ENCODE measurements around the gene TAS1R3.

TAS1R3 gene

GRCh38 chr1:1294250-1294890 lies 36.7 kb upstream of the TAS1R3 start:
- no peaks in the 10 kb centered on the region for H3K36me3 ChIP-seq (replicated peaks; ENCODE audit: insufficient read depth, low read length)
- no peaks in the 10 kb centered on the region for H3F3A ChIP-seq (ENCODE audit: insufficient read depth, low read length)
- H3K4me3 ChIP-seq (ENCODE audit: low read length): no peak overlapping the region
- TF ChIP-seq EZH2 (optimal IDR thresholded peaks at IDR 0.05; ENCODE audit: low read depth, low read length): no peak
- no peak for TF ChIP-seq EZH2phosphoT487 (IDR thresholded peaks at IDR 0.05; ENCODE audit: low read length)
- TF ChIP-seq CTCF (IDR thresholded peaks at IDR 0.05; ENCODE audit: low read length): no peak
- DNase-seq: no peak
- no peaks in the 10 kb centered on the region for H3K79me2 ChIP-seq (ENCODE audit: low read length)
- no peaks in the 10 kb centered on the region for H3K27me3 ChIP-seq (replicated peaks; ENCODE audit: insufficient read depth, low read length)
- no peaks in the 10 kb centered on the region for H4K20me1 ChIP-seq (ENCODE audit: insufficient read depth, low read length)
- no peaks in the 10 kb centered on the region for H3K9me3 ChIP-seq (replicated peaks; ENCODE audit: insufficient read depth, low read length)
- H3K4me2 ChIP-seq (ENCODE audit: low read depth, low read length): no peak overlapping the region
- no peak overlapping the region for H3K27ac ChIP-seq (ENCODE audit: low read length)
- H3K9ac ChIP-seq (ENCODE audit: low read length): no peak overlapping the region
- H2AFZ ChIP-seq (ENCODE audit: low read length): no peak overlapping the region
- no peaks in the 10 kb centered on the region for H3K9me2 ChIP-seq (replicated peaks; ENCODE audit: insufficient read depth, low read length)
- no peaks in the 10 kb centered on the region for H3K4me1 ChIP-seq (ENCODE audit: low read length)

- no peak overlapping the region for H3K4me3 ChIP-seq (ENCODE audit: low read length)
- no peak overlapping the region for H2AFZ ChIP-seq (ENCODE audit: low read length)
- no peaks in the 10 kb centered on the region for H3K27me3 ChIP-seq (replicated peaks; ENCODE audit: insufficient read depth, low read length)
- H3K9me2 ChIP-seq (replicated peaks; ENCODE audit: insufficient read depth, low read length): no peaks in the 10 kb centered on the region
- H3K36me3 ChIP-seq (replicated peaks; ENCODE audit: insufficient read depth, low read length): no peaks in the 10 kb centered on the region
- DNase-seq: no peak
- no peaks in the 10 kb centered on the region for H3K79me2 ChIP-seq (ENCODE audit: low read length)
- no peaks in the 10 kb centered on the region for H4K20me1 ChIP-seq (ENCODE audit: insufficient read depth, low read length)
- H3K9ac ChIP-seq (ENCODE audit: low read length): no peak overlapping the region
- H3F3A ChIP-seq (ENCODE audit: insufficient read depth, low read length): no peaks in the 10 kb centered on the region
- no peaks in the 10 kb centered on the region for H3K9me3 ChIP-seq (replicated peaks; ENCODE audit: insufficient read depth, low read length)
- H3K4me2 ChIP-seq (ENCODE audit: low read depth, low read length): no peak overlapping the region
- H3K4me1 ChIP-seq (ENCODE audit: low read length): no peaks in the 10 kb centered on the region
- H3K27ac ChIP-seq (ENCODE audit: low read length): no peak overlapping the region
- TF ChIP-seq CTCF (IDR thresholded peaks at IDR 0.05; ENCODE audit: low read length): no peak
- TF ChIP-seq EZH2phosphoT487 (IDR thresholded peaks at IDR 0.05; ENCODE audit: low read length): no peak
These were observed 35.7 kb upstream of the TAS1R3 start for GRCh38 chr1:1295154-1295923.

- H3K27ac ChIP-seq (ENCODE audit: low read length): no peak overlapping the region
- no peak overlapping the region for H3K4me2 ChIP-seq (ENCODE audit: low read depth, low read length)
- H3K36me3 ChIP-seq (replicated peaks; ENCODE audit: insufficient read depth, low read length): no peaks in the 10 kb centered on the region
- no peaks in the 10 kb centered on the region for H3K9me3 ChIP-seq (replicated peaks; ENCODE audit: insufficient read depth, low read length)
- no peaks in the 10 kb centered on the region for H3K79me2 ChIP-seq (ENCODE audit: low read length)
- H3K9ac ChIP-seq (ENCODE audit: low read length): no peak overlapping the region
- no peaks in the 10 kb centered on the region for H3K9me2 ChIP-seq (replicated peaks; ENCODE audit: insufficient read depth, low read length)
- no peaks in the 10 kb centered on the region for H4K20me1 ChIP-seq (ENCODE audit: insufficient read depth, low read length)
- no peaks in the 10 kb centered on the region for H3F3A ChIP-seq (ENCODE audit: insufficient read depth, low read length)
- H3K27me3 ChIP-seq (replicated peaks; ENCODE audit: insufficient read depth, low read length): no peaks in the 10 kb centered on the region
- no peaks in the 10 kb centered on the region for H3K4me1 ChIP-seq (ENCODE audit: low read length)
- no peak overlapping the region for H2AFZ ChIP-seq (ENCODE audit: low read length)
- no peak overlapping the region for H3K4me3 ChIP-seq (ENCODE audit: low read length)
- no peak for TF ChIP-seq CTCF (IDR thresholded peaks at IDR 0.05; ENCODE audit: low read length)
- TF ChIP-seq EZH2 (optimal IDR thresholded peaks at IDR 0.05; ENCODE audit: low read depth, low read length): no peak
- TF ChIP-seq EZH2phosphoT487 (IDR thresholded peaks at IDR 0.05; ENCODE audit: low read length): no peak
- no peak for DNase-seq
These were observed 34.7 kb upstream of the TAS1R3 start for GRCh38 chr1:1296070-1297061.

Data from MM.1S (cell line).